Adrenal gland (tissue), 12 donors: ENCODE results near the gene SLC39A5. TPM values are rescaled to one million over a fixed set of nuclear protein-coding genes. Genes with fewer than 3 reads are reported as not detected.

ENCODE experiments used
- DNase-seq, 7 donors: peaks; one replicate each; pipeline ENCODE4 v3.0.0-alpha.2; 2019 to 2020
- H3K27ac ChIP-seq, 5 donors: fragments of 200-600 bp; sonication (generic) in 4 of 5; 1 replicate in 3 of 5; 2 replicates in 2 of 5; pipeline versions ENCODE4 v1.5.1 to v1.8.0; 2016 to 2020; ENCODE audit warnings: mild to moderate bottlenecking in 1 of 5
- H3K27me3 ChIP-seq: fragments of 200-600 bp; 2 replicates; pipeline ENCODE4 v1.8.0; 2021
- H3K36me3 ChIP-seq, 2 donors: fragments of 200-600 bp; replicated peaks in 1 of 2; 1 replicate in 1 of 2; 2 replicates in 1 of 2; pipeline versions ENCODE4 v1.5.1 to v1.8.0; 2018 to 2022
- H3K4me1 ChIP-seq, 2 donors: fragments of 200-600 bp; replicated peaks in 1 of 2; 1 replicate in 1 of 2; 2 replicates in 1 of 2; pipeline versions ENCODE4 v1.5.1 to v1.8.0; 2018 to 2021
- H3K4me3 ChIP-seq, 4 donors: fragments of 200-600 bp; sonication (generic) in 3 of 4; one replicate each; pipeline ENCODE4 v1.5.1; 2016 to 2018
- H3K9me3 ChIP-seq, 3 donors: fragments of 200-600 bp; sonication (generic) in 1 of 3; replicated peaks in 1 of 3; 1 replicate in 2 of 3; 2 replicates in 1 of 3; pipeline versions ENCODE4 v1.5.1 to v1.8.0; 2016 to 2021
- CTCF ChIP-seq, 6 experiments: fragments of 450-650 bp in 4 of 6; fragments of 200-600 bp in 2 of 6; sonication (generic) in 1 of 6; IDR thresholded peaks; 1 replicate in 5 of 6; 2 replicates in 1 of 6; pipeline versions ENCODE4 v1.5.1 to v1.8.0; 2016 to 2021; ENCODE audit warnings: antibody characterized with exemption in 6 of 6, mild to moderate bottlenecking in 2 of 6, moderate library complexity in 1 of 6
- POLR2A ChIP-seq, 2 donors: fragments of 450-650 bp; IDR thresholded peaks; one replicate each; pipeline ENCODE4 v1.6.1; 2017; ENCODE audit warnings: antibody characterized with exemption in 2 of 2, mild to moderate bottlenecking in 2 of 2, moderate library complexity in 1 of 2
- WGBS, 4 donors: extraction: QIAGEN DNeasy Blood & Tissue Kit in 2 of 4; methylation state at CpG; one replicate each; pipeline versions ENCODE4 v1.1.5 to v1.1.7; 2013 to 2017; 5-methylcytosine and 5-hydroxymethylcytosine counted together
- intact Hi-C, 2 donors: fragments of 100-400 bp; cut with DNase I; formaldehyde crosslinking; loops; one replicate each; pipeline versions ENCODE4 v1.14.1 to v1.15.0; 2022 to 2023
- polyA plus RNA-seq, 3 donors: library from polyadenylated mRNA; stranded (reverse); fragments of 200-250 nt in 2 of 3; fragments of 350-450 nt in 1 of 3; fragmentation: Illumina TruSeq in 1 of 3; extraction: RNeasy Lipid Tissue Mini Kit (QIAGEN cat#74804) in 1 of 3; gene quantifications; one replicate each; pipeline ENCODE4 v1.2.3, GENCODE V29; 2013 to 2014
- total RNA-seq, 9 donors: library from RNA; depleted of rRNA in 4 of 9; stranded (reverse); fragments of >200 nt in 4 of 9; fragments of 120-200 nt in 1 of 9; fragmentation: NEBNext Ultra II Directional in 1 of 9; extraction: Animal tissue kit (Norgen Biotek cat#: 25700) in 1 of 9; gene quantifications; one replicate each; pipeline versions ENCODE4 v1.1.0 to v1.2.4, GENCODE V29; 2013 to 2023
- donor health status: healthy with polysubstance abuse.
- donor health status: Bipolar disorder and iron deficiency.
- donor health status: DM: yes; HTN: yes; CAD: no.
- donor health status: DM: no; HTN: no; CAD: no.
- donor health status: DM: no; HTN: no; CAD: no.
- donor health status: DM: yes; HTN: yes; CAD: no.

SLC39A5 gene
- total and polyA plus RNA-seq, 12 donors, result 0.50 to 2.0 (median 0.65) TPM; not detected in 7

DNA sequence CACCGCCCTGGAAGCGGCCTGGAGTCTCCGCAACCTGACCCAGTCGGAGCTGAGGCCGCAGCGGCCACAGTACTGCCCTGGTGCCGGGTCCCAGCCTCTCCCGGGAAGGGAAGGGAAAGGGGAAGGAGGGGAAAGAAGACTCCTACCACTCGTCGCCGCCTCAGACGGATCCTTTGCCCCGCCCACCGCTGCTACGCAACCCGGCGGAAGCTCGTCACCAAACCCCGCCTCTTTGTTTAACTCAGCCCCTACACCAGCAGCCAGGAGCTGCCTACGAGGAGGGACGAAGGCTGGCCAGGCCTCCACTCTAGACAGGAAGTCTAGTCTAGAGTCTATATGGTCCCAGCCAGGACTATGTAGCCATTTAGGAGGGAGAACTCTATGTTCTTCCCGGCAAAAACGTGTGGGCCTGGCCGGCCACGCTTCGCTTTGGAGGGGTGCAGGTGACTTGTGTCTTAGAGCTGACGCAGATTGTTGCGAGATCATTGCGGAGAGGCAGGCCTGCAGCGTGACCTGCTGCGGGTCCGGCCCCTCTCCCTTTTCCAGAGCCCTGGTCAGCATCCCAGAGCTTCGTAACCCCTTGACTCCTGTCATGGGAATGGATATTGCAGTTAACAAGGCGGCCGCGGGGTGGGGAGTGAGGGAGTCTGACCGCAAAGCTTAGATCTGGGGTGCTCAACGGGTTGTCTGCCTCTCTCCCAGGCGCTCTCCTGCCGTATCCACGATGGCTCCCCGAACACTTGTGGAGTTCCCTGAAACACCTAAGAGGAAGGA lies 7.9 kb upstream of the SLC39A5 start, which contains the start of gene RNF41:
Gene RNF41, minus strand, starts transcription at position 166 of the 774 bp plus-strand sequence. CDS start 7,875 bp downstream, outside the sequence.
- TF ChIP-seq CTCF (IDR thresholded peaks at IDR 0.05) (peak in 3 of 6 experiments; percentile 9 to 39 (median 23)), POLR2A (IDR thresholded peaks at IDR 0.05) (peak; percentile 92 to 97)
- H3K9me3 ChIP-seq, result no peaks in the 10 kb centered on the region
- H3K36me3 ChIP-seq, result no peaks in the 10 kb centered on the region
- peak; percentile 97 to 99 (median 98) for DNase-seq
- H3K4me3 ChIP-seq, result peak within 1 kb of the TSS; percentile 73 to 97 (median 79)
- H3K27ac ChIP-seq, result peak within 1 kb of the TSS; percentile 88 to 99 (median 98)
- 3 to 5% (median 4%) methylated on average over 15 to 42 of the region's 42 CpGs for WGBS, 4 donors
- H3K27me3 ChIP-seq, result no peaks in the 10 kb centered on the region
- peaks cover 18 to 42% of the 10 kb centered on the region in 2 donors for H3K4me1 ChIP-seq
- intact Hi-C loops, result loop anchor here in 1 of 2 donors (5.0 kb wide), 1 partner anchor 35 kb away; the partner anchor contains the start of gene ANKRD52

GRCh38 chr12:56222531-56222895 lies 7.3 kb upstream of the SLC39A5 start:
- no peak for TF ChIP-seq CTCF (IDR thresholded peaks at IDR 0.05)
- no peak for TF ChIP-seq POLR2A (IDR thresholded peaks at IDR 0.05)
- 33 to 38% (median 36%) methylated on average over 4 of the region's 4 CpGs for WGBS, 4 donors
- Histone ChIP-seq H3K36me3 (no peaks in the 10 kb centered on the region), H3K4me3 (peak overlapping the region in 2 of 4 donors; percentile 73 to 81), H3K4me1 (peaks cover 18 to 42% of the 10 kb centered on the region in 2 donors), H3K27ac (peak overlapping the region; percentile 88 to 99 (median 98)), H3K27me3 (no peaks in the 10 kb centered on the region), H3K9me3 (no peaks in the 10 kb centered on the region)
- intact Hi-C loops, result loop anchor here in 1 of 2 donors (5.0 kb wide), 1 partner anchor 35 kb away; the partner anchor contains the start of gene ANKRD52
- DNase-seq, result no peak

DNA sequence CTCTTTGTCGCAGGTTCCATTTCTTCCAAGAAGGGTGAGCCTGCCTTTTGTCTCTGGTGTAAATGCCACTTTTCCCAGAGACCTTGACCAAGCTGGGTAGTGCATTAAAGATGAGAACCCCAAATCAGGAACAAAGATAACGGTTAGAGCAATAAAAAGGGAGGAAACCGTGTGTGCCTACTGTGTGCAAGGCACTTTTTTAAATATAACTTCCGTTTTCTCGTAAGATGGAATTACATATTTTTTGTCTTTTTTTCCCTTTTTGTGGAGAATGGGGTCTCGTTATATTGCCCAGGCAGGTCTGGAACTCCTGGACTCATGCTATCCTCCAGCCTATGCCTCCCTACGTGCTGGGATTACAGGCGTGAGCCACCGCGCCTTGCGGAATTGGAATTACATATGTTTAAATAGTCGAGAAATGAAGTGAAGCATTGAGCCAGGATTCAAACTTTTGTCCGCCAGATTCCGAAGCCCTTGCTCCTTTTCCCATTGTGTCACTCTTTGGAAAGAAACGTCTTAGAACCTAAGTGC lies 6.2 kb upstream of the SLC39A5 start:
- Histone ChIP-seq H3K4me1 (peaks cover 18 to 42% of the 10 kb centered on the region in 2 donors), H3K9me3 (no peaks in the 10 kb centered on the region), H3K36me3 (no peaks in the 10 kb centered on the region), H3K4me3 (peak overlapping the region in 1 of 4 donors; percentile 69), H3K27me3 (no peaks in the 10 kb centered on the region), H3K27ac (peak overlapping the region; percentile 10 to 78 (median 66))
- no peak for TF ChIP-seq CTCF (IDR thresholded peaks at IDR 0.05)
- TF ChIP-seq POLR2A (IDR thresholded peaks at IDR 0.05), result no peak
- 27 to 32% (median 30%) methylated on average over 11 to 15 of the region's 15 CpGs for WGBS, 4 donors
- intact Hi-C loops, result loop anchor here in 1 of 2 donors (5.0 kb wide), 1 partner anchor 34 kb away; the partner anchor contains the start of gene ANKRD52
- DNase-seq, result no peak

DNA sequence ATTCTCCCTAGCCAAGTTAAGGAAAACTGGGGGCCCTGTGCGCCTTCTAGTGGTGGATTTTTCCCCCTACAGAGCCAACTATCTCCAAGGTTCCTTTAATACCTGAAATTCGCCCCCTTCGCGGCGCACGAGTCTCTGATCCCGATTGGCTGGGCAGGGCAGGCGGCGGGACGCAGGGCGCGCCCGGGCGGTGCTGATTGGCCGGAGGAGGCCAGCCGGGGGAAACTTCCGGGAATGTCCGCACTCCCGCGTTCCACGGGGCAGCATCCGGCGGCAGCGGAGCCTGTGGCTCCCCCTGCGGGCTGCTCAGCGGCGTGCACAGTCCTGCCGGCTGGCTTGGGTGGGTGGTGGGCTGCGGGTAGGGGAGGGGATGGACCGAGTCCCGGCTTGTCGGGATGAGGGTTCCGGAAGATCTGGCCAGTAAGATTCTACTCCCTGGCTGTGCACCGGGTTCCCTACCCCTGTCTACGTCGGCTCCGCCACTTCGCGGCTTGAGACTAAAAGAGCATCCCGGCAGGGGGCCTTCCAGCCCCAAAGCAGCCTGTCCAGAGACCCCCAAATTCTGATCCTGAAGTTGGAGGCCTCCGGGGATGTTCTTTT lies 5.6 kb upstream of the SLC39A5 start, which contains the start of gene NABP2:
Gene NABP2, plus strand, starts transcription at position 241 of the 600 bp plus-strand sequence. CDS start 515 bp downstream, outside the sequence.
- no peaks in the 10 kb centered on the region for H3K27me3 ChIP-seq
- H3K4me3 ChIP-seq, result peak within 1 kb of the TSS in 3 of 4 donors; percentile 32 to 69 (median 56)
- peak in 1 of 2 donors; percentile 59 for TF ChIP-seq POLR2A (IDR thresholded peaks at IDR 0.05)
- TF ChIP-seq CTCF (IDR thresholded peaks at IDR 0.05), result peak; percentile 81 to 93 (median 84)
- intact Hi-C loops, result loop anchor here in 1 of 2 donors (5.0 kb wide), 1 partner anchor 33 kb away; the partner anchor contains the start of gene ANKRD52
- no peaks in the 10 kb centered on the region for H3K9me3 ChIP-seq
- H3K36me3 ChIP-seq, result no peaks in the 10 kb centered on the region
- DNase-seq, result peak; percentile 96 to 99 (median 98)
- H3K27ac ChIP-seq, result peak within 1 kb of the TSS; percentile 10 to 99 (median 67)
- 0 to 1% (median 1%) methylated on average over 14 to 41 of the region's 41 CpGs for WGBS, 4 donors
- H3K4me1 ChIP-seq, result peaks cover 18 to 42% of the 10 kb centered on the region in 2 donors
